Dermis microvascular lymphatic vessel endothelial cell (primary cell): ENCODE data around the gene MYOZ1. TPM values are rescaled to one million over a fixed set of nuclear protein-coding genes. Genes with fewer than 3 reads are reported as not detected.
"Not testable (repeated sequence)": the region's sequence is repeated elsewhere in the genome, so short reads cannot be mapped to it uniquely, and the experiment has no call there.

Experiments
- DNase-seq, 2 donors: peaks; one replicate each; pipeline versions ENCODE4 v3.0.0 to v3.0.0-alpha.2; 2010; ENCODE audit warnings: low read depth in 2 of 2
- total RNA-seq: library from RNA; depleted of rRNA; stranded (reverse); fragments of >200 nt; gene quantifications from 2 replicates; pipeline ENCODE4 v1.2.1, GENCODE V29; 2014

MYOZ1 gene
- total RNA-seq, 1 donor from 2014 or later: not detected

GRCh38 chr10:73647875-73648651 is 6.8 kb upstream of the MYOZ1 start:
- no peak for DNase-seq

- DNase-seq: peak in 1 of 2 donors; percentile 33
Observed at GRCh38 chr10:73647211-73647874, 6.1 kb upstream of the MYOZ1 start.

DNA sequence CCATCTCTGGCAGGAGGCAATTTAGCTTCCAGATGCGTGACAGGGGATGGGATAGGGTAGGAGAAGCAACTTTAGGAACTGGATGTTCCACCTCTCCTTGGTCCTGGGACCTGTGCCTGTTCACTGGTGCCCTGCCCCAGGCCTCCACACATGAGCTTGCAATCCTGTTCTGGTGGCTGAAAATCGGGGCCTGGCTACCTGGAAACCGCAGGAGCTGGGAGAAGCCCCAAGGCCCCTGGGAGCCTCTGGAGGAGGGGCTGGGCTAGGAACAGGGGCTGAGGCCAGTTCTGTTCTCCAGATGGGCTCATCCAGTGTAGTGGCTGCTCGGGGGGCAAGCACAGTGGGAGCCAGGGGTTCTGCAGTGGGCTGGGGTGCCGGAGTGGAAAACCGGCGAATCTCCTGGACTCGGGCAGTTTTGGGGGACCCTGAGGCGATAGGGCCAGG is 5.3 kb upstream of the MYOZ1 start:
- no peak for DNase-seq

- no peak for DNase-seq
Observed at GRCh38 chr10:73645251-73645650, 4.0 kb upstream of the MYOZ1 start.

- DNase-seq: no peak
Observed at GRCh38 chr10:73644767-73645166, 3.5 kb upstream of the MYOZ1 start.

GRCh38 chr10:73644015-73644743 is 2.9 kb upstream of the MYOZ1 start:
- peak; percentile 33 to 71 for DNase-seq

- DNase-seq: no peak
Observed at GRCh38 chr10:73643362-73643761, 2.1 kb upstream of the MYOZ1 start.

- DNase-seq: no peak
Observed at GRCh38 chr10:73639286-73639685, 2.0 kb downstream of the MYOZ1 start.

- DNase-seq: no peak
Observed at GRCh38 chr10:73635781-73636180, 5.5 kb downstream of the MYOZ1 start.

GRCh38 chr10:73634421-73634820 is 6.9 kb downstream of the MYOZ1 start:
- no peak for DNase-seq

DNA sequence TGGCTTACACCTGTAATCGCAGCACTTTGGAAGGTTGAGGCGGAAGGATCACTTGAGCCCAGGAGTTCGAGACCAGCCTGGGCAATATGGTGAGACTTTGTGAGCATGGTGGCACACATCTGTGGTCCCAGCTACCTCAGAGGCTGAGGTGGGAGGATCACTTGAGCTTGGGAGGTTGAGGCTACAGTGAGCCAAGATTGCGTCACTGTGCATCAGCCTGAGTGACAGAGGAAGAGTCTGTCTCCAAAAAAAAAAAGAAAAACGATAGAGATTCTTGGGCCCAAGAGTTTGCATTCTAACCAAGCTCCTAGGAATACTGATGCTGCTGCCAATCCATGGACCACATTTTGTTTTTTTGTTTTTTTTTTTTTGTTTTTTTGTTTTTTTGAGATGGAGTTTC is 12.1 kb downstream of the MYOZ1 start:
- no peak for DNase-seq

GRCh38 chr10:73628405-73628804 is 12.9 kb downstream of the MYOZ1 start:
- no peak for DNase-seq

DNA sequence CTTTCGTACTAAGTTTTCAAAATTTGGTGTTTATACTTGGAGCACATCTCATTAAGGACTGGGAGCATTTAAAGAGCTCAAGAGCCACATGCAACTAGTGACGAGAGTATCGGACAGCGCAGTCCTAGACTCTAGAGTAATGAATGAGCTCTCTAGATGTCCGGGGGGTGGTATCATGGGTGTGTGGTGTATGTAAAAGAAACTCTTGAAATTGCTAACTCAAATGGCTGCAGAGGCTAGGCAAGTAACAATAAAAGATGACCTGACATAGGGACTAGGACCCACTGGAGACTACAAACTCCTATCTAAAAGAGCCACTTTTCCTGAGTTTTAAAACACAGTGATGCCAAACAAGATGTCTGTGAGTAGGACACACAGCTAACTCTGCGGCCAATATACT is 14.0 kb downstream of the MYOZ1 start:
- DNase-seq: no peak

- DNase-seq: peak; percentile 96 to 97
Observed at GRCh38 chr10:73625884-73626752, 15.2 kb downstream of the MYOZ1 start.

DNA sequence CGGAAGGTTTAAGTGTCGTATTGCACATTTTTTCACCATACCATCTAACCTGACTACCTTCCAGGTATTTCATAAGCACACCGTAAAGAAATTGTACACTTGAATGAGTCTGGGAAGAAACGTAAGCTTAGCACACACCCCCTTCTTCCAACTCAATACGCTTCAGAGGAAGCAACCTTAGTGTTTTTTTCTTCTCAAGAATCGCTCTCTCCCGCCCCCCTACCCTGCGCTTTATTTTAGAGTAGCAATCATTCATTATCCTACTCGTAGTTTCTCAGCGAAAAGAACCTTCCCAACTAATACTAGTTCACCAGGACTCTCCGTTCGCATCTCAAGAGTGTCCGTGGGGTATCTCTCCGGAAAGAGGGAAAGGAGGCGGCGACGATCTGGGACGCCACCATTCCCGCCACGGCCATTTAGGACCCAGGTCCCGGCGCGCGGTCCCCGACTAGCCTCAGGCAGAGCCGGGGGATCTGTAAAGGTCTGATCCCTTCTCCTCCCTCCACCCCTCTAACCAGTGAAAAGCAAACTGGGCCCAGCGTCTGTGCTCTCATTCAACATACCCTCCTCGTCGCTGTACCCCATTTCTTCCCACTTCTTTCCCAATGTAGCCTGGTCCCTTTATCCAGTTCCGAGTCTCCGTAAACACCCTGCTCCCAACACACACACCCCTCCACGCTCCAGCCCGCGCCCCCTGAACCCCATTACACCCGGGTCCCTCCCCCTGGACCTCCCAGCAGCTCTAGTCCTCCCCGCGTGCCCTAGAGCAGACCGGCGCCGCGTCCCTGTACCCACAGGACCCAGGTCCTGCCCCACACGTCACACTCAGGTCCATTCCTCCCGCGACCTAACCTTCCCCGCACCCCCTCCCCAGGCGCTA is 16.0 kb downstream of the MYOZ1 start:
- peak in 1 of 2 donors; percentile 31 for DNase-seq

GRCh38 chr10:73623056-73623455 is 18.2 kb downstream of the MYOZ1 start:
- no peak for DNase-seq

DNA sequence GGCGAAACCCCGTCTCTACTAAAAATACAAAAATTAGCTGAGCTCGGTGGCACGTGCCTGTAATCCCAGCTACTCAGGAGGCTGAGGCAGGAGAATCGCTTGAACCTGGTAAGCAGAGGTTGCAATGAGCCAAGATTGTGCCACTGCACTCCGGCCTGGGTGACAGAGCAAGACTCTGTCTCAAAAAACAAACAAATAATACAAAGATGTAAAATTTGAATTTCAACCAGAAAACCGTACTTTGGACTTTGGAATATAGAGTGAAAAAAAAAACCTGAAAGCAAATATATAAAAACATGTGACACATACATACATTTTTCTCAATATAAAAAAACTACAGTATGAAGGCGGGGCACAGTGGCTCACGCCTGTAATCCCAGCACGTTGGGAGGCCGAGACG is 20.3 kb downstream of the MYOZ1 start:
- DNase-seq: not testable (repeated sequence)

- DNase-seq: not testable (repeated sequence)
Observed at GRCh38 chr10:73617143-73617542, 24.1 kb downstream of the MYOZ1 start.

- no peak for DNase-seq
Observed at GRCh38 chr10:73614720-73615119, 26.6 kb downstream of the MYOZ1 start.

DNA sequence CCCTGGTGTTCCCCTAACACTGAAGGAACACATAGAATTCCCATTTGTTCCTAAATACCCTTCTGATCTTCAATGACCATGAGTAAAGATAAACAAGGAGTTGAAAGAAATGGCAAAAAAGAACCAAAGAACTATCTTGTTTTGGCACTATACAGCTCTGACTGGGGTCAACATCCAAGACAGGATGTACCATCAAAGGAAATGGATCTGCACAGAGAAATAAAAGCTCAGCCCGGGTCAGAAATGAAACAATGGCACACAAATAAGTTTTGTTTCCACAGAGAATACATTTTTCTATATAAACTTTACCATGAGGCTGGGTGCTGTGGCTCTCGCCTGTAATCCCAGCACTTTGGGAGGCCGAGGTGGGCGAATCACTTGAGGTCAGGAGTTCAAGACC is 32.2 kb downstream of the MYOZ1 start:
- peak; percentile 17 to 53 for DNase-seq
